ENCODE data around the gene TUBAL3.

DNA sequence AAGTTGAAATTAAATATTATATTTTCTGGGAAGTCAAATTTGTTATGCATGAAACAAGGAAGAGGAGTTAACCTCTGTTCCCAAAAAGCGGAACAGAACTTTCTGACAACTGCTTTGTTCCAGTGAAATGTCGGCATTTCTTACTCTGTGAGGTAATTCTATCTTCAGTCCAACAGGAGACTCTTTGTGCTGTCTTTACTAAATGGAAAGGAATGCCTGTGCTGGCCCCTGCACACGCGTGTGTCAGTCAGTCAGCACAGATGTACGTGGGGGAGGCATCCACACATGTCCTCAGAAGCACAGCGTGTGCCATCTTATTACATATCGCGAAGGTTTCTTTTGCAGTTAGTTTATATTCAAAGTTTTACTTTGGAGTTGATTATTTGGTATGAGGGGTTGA, 45.2 kb upstream of the TUBAL3 start:
- TF ChIP-seq, protein P1, sequence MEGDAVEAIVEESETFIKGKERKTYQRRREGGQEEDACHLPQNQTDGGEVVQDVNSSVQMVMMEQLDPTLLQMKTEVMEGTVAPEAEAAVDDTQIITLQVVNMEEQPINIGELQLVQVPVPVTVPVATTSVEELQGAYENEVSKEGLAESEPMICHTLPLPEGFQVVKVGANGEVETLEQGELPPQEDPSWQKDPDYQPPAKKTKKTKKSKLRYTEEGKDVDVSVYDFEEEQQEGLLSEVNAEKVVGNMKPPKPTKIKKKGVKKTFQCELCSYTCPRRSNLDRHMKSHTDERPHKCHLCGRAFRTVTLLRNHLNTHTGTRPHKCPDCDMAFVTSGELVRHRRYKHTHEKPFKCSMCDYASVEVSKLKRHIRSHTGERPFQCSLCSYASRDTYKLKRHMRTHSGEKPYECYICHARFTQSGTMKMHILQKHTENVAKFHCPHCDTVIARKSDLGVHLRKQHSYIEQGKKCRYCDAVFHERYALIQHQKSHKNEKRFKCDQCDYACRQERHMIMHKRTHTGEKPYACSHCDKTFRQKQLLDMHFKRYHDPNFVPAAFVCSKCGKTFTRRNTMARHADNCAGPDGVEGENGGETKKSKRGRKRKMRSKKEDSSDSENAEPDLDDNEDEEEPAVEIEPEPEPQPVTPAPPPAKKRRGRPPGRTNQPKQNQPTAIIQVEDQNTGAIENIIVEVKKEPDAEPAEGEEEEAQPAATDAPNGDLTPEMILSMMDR (conservative IDR thresholded peaks at IDR 0.05; ENCODE audit: low read depth, low read length) = no peak
- TF ChIP-seq POLR2A (IDR thresholded peaks at IDR 0.05; ENCODE audit: low read depth, low read length) (no peak), SMC3 (IDR thresholded peaks at IDR 0.05; ENCODE audit: low read depth, low read length) (no peak), RFX5 (IDR thresholded peaks at IDR 0.05; ENCODE audit: low read depth, low read length) (no peak), MXI1 (IDR thresholded peaks at IDR 0.05; ENCODE audit: borderline replicate concordance, low read depth, low read length) (peak; percentile 38; the same call in 1 of the 2 replicates)
